SH-SY5Y (cell line): Measurements from ENCODE around the gene TSHR.

Experiments used
- GATA2 ChIP-seq: IDR thresholded peaks from 2 replicates; pipeline ENCODE4 v1.6.1; 2011; ENCODE audit warnings: mild to moderate bottlenecking, low read depth, low read length
- GATA3 ChIP-seq: IDR thresholded peaks from 2 replicates; pipeline ENCODE4 v1.6.1; 2011; ENCODE audit warnings: low read depth, mild to moderate bottlenecking, low read length, moderate library complexity

DNA sequence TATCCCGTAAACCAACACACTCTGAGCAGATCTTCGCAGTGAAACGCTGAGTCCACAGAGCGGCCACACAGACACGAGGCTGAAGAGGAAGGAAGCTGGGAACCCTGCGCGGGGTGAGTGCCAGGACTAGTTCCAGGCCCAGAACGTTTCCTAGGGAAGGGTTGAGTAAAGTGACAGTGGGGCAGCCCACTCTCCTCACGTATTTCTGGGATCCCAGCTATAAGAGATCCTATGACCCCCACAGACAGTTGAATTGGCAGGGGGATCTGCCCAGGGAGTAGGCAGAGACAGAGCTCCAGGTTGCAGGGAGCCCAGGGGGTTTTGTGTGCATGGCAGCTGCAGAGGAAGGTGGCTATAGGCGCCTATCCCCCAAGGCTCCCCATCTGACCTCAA is 214.3 kb downstream of the TSHR start:
- TF ChIP-seq GATA3 (no peak), GATA2 (no peak)
